GM21717 (cell line): ENCODE measurements around the gene RALBP1.

Experiments used
- ATAC-seq: cut with Tn5 transposase; IDR thresholded peaks from one replicate; pipeline ENCODE4 v1.9.1; 2021; ENCODE audit warnings: mild to moderate bottlenecking, moderate library complexity; ENCODE audit not compliant: unreplicated experiment

RALBP1 gene

GRCh38 chr18:9546468-9546867 is 71.2 kb downstream of the RALBP1 start:
- no peak for ATAC-seq

GRCh38 chr18:9547782-9548181 is 72.5 kb downstream of the RALBP1 start:
- no peak for ATAC-seq

GRCh38 chr18:9549405-9549804 is 74.1 kb downstream of the RALBP1 start:
- no peak for ATAC-seq

GRCh38 chr18:9550429-9550828 is 75.1 kb downstream of the RALBP1 start:
- no peak for ATAC-seq

GRCh38 chr18:9552191-9552590 is 76.9 kb downstream of the RALBP1 start:
- ATAC-seq = no peak

GRCh38 chr18:9552616-9553015 is 77.3 kb downstream of the RALBP1 start:
- no peak for ATAC-seq

- no peak for ATAC-seq
These were observed 82.1 kb downstream of the RALBP1 start for GRCh38 chr18:9557250-9557943.

- no peak for ATAC-seq
These were observed 83.2 kb downstream of the RALBP1 start for GRCh38 chr18:9558387-9559064.

GRCh38 chr18:9559253-9559652 is 83.9 kb downstream of the RALBP1 start:
- no peak for ATAC-seq

GRCh38 chr18:9561759-9562158 is 86.4 kb downstream of the RALBP1 start:
- ATAC-seq = no peak

- no peak for ATAC-seq
These were observed 87.3 kb downstream of the RALBP1 start for GRCh38 chr18:9562584-9562983.

- ATAC-seq = no peak
These were observed 88.0 kb downstream of the RALBP1 start for GRCh38 chr18:9563331-9563730.

- ATAC-seq = no peak
These were observed 90.1 kb downstream of the RALBP1 start for GRCh38 chr18:9565407-9565806.

GRCh38 chr18:9568186-9568585 is 92.9 kb downstream of the RALBP1 start:
- no peak for ATAC-seq

- ATAC-seq = no peak
These were observed 93.9 kb downstream of the RALBP1 start for GRCh38 chr18:9569178-9569577.

- ATAC-seq = no peak
These were observed 94.9 kb downstream of the RALBP1 start for GRCh38 chr18:9570255-9570654.

- no peak for ATAC-seq
These were observed 96.2 kb downstream of the RALBP1 start for GRCh38 chr18:9571546-9571945.

- no peak for ATAC-seq
These were observed 99.3 kb downstream of the RALBP1 start for GRCh38 chr18:9574473-9575115.

GRCh38 chr18:9575558-9575957 is 100.2 kb downstream of the RALBP1 start:
- ATAC-seq = peak; percentile 47

- ATAC-seq = no peak
These were observed 102.0 kb downstream of the RALBP1 start for GRCh38 chr18:9577361-9577760.

- ATAC-seq = no peak
These were observed 103.0 kb downstream of the RALBP1 start for GRCh38 chr18:9578306-9578705.

- no peak for ATAC-seq
These were observed 106.4 kb downstream of the RALBP1 start for GRCh38 chr18:9581667-9582066.
